ENCODE results near the gene GPRIN3.
"Not testable (repeated sequence)": the region's sequence is repeated elsewhere in the genome, so short reads cannot be mapped to it uniquely, and the experiment has no call there.

Gene GPRIN3

DNA sequence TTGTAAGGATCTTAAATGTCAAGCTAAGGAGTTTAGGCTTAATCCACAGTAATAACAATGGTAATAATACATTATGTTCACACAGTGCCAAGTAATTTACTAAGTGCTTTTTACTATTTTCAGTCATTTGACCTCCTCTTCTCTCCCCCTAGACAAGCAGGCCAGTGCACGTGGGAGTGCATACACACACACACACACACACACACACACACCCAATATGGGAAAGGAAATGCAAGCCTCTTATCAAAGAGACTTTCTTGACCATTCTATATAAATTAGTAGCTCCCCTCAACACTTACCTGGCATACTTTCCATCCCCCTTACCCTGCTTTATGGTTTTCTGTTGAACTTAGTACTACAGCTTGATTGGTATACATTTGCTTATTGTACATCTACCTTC, 3.8 kb upstream of the GPRIN3 start:
- no peak for DNase-seq

DNA sequence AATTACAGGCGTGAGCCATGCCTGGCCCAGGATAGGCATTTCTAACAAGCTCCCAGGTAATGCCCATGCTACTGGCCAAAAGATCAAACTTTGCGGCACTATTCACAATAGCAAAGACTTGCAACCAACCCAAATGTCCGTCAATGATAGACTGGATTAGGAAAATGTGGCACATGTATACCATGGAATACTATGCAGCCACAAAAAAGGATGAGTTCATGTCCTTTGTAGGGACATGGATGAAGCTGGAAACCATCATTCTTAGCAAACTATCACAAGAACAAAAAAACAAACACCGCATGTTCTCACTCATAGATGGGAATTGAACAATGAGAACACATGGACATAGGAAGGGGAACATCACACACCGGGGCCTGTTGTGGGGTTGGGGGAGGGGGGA, 1.6 kb upstream of the GPRIN3 start:
- DNase-seq, result not testable (repeated sequence)

DNA sequence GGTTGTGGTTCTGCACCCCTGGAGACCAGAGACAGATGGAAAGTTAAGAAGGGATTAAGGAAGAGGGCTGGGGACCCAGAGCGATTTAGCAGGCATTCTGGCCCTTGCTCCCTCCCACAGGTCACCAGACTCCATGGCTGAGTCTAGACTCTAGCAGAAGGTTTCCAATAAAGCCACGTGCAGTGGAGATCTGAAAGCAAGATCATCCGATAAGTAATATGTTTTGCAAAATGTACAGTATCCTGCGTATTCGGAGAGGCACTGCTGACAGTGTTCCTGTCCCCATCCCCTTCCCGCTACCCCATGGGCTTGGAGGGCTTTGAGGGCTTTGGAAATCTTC, 531 bp upstream of the GPRIN3 start:
- DNase-seq, result peak; percentile 45

DNA sequence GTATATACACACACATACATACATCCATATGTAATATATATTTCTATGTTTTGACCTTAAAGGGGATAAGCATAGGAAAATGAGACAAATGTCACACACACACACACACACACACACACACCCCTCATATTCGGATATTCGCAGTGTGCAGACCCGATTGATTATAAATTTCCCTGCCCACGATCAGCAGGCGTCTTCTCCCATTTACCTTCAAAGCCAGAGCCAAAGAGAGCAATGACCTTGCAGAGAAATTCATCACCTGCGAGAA, 488 bp downstream of the GPRIN3 start:
- no peak for DNase-seq

DNA sequence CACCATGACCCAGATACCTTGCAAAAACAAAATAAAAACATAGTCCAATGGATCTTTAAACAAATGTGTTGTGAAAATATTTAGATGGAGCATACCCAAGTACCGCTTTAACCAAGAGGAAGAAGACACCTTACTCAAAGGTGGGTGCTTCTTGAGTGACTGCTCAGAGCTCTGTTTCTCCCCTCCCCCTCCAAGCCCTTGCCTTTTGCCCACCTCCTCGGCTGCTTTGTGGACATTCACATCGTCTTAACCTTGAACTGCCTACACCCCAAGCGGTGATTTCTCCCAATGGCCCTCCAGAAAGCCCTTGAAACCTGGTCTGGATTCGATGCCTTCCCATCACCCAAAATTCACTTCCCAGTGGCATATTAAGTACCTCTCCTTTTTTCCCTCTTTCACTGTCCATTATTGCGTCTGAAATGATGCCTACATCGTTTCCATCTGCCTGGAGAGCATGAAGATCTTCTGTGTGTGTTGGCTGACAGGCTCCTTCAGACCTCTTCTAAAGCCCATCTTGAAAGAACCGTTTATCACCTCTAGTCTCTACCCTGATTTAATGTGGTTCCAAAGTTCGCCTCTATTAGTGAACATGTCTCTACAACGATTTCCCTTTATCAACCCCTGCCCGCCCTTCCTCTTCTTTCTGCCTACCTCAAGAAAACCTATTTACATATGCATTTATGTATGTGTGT, 968 bp downstream of the GPRIN3 start:
- DNase-seq, result no peak

DNA sequence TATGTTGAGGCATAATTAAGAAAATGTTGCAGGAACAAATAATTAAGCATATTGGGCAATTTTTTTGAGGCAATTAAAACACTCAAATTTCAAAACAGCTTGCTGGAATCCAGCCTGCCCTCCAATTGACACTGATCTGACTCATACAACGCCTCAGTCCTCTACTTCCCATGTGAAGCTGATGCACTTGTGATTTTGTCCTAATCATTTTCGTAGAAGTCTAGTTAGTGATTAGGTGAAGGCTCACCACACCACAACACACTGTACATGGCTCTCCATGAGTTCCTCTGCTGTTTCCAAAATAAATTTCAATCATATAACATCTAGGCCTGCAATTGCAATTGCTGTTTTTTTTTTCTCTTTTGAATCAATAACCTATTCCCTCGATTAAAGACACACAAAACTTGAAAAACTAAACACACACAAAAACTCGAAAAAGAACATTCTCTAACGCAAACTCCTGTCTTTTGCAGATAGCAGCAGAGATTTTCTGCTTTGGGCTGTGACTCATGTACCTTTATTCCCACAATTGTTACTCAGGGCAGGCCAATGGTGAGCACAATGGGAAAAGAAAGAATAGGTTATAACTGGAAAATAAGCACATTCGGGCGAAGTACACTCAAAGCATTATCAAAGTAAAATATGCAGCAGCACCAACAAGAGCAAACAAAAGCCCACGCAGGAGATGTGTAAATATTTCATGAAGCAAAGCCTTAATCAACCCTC, 1.7 kb downstream of the GPRIN3 start:
- DNase-seq, result peak; percentile 78

DNA sequence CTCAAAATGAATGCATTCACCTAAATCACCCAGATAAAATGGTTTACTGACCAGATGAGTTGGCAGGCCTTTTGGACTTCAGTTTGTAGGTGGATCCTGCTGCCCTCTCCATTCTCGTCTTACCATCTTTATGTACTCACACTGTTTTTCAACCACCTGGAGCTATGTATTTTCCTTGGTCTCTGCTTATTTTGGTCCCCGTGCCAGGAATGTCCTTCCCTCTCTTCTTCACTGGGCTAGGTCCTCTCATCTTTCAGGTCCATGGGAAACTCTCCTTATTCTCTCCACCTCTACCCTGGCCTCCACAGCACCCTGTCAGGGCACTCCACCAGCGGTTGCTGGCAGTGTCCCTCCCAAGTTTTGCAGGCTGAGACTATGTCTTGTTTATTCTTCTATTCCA, 2.6 kb downstream of the GPRIN3 start:
- DNase-seq, result no peak

DNA sequence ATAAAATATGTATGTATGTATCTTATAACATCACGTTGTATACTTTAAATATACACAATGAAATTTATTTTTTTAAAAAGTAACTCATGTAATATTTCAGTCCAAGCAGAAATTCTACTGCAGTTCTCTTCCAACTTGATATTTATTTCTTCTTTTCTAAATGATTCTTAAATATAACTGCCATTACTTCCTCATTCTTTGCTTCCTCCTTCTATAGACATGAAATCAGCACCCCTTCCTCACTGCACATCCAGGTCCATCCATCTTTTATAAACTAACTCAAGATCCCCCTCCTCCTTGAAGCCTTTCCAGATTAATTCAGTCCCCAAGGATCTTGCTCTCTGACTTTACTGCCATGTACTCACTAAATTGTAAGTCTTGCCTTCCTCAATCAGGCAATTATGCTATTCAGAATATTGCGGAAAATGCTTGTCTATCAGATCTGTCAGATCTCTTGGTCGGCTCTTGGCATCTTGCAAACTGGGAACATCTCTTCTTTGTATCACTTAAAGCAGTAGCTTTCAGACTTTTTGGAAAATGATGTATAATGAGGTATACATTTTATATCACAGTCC, 3.7 kb downstream of the GPRIN3 start:
- DNase-seq, result no peak

DNA sequence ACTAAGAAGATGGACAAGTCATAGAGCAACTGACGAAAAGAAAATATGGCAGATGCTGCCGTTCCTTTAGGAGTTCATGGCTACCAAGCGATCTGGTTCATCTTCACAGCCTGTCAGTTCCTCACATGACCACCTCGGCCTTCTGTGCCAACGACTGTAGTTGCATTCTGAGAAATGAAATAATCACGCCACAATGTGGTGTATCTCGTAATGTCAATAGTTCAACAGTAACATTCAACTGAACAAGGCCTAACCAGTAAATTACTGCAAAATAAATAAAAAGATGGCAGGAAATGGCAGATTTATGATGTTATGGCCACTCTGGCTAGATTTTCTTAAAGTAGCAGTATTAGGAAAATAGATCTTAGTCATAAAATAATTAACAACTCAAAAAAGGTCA, 4.4 kb downstream of the GPRIN3 start:
- peak; percentile 34 for DNase-seq

DNA sequence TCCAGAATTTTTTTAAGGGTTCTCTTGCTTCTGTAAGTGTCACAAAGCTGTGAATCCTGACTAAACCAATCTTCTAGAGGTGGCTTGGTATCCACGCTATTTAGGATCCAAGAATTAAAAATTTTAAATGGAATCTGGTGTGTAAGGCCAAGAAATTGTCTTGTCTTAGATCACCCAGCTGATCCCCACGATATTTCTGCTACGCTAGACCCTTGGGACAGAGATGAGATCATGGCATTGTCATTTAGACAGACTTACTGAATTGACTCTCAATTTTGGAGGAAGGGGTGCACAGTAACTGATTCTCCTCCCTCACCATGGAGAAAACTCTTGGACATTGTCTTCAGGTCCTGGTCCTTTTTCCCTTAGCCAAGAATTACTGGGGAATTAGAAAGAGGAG, 5.7 kb downstream of the GPRIN3 start:
- DNase-seq, result no peak

DNA sequence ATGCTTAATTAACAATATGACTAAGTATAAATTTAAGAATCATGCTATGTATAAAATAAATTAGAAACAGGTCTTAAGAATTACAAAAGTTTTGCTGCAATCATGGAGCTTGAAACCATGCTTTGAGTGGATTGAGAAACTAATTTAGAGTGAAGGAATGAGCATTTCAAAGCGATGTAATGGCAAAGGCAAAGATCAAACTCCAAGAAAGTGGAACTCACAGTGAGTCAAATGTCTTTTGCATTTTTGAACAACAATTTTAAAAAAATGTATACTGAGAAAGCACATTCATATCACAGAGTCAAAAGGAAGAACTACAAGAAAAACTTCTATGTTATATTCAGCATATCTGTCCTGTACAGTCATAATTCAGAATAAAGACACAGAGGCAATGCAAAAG, 6.6 kb downstream of the GPRIN3 start:
- DNase-seq, result peak; percentile 65

DNA sequence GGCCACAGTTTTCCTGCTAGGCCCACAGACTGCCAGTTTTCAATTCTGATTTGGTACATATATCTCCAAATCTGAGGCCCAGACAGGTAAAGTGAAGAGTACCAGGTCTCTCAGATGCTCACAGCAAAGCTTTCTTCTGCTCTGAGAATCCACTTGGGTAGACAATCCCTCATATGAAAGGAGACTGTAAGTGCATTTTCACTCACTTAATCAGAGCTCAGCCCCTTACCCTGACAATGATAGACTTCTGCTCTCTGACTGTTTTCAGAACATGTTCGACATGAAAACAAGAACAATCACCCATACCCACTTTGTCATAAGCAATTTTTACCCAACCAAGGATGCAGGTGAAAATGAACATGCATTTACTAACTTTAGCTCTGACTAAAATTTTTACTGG, 7.1 kb downstream of the GPRIN3 start:
- DNase-seq, result no peak

DNA sequence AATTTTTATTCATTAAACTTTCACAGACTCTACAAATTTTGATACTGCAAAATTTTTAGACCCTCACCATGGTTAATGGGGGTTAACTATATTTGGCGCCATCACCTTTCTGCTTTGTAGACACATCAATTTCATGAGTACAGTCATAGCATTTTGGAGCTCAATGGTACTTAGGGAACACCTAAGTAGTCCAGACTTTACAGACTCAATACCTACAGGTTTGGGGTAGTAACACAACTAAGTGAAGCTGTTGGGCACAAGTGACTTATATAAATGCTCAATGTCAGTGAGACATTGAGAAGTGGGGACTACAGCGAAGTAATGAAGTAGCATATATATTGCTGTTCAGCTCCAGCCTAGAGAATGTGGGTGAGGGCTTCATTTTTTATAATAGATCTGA, 7.5 kb downstream of the GPRIN3 start:
- DNase-seq, result no peak

DNA sequence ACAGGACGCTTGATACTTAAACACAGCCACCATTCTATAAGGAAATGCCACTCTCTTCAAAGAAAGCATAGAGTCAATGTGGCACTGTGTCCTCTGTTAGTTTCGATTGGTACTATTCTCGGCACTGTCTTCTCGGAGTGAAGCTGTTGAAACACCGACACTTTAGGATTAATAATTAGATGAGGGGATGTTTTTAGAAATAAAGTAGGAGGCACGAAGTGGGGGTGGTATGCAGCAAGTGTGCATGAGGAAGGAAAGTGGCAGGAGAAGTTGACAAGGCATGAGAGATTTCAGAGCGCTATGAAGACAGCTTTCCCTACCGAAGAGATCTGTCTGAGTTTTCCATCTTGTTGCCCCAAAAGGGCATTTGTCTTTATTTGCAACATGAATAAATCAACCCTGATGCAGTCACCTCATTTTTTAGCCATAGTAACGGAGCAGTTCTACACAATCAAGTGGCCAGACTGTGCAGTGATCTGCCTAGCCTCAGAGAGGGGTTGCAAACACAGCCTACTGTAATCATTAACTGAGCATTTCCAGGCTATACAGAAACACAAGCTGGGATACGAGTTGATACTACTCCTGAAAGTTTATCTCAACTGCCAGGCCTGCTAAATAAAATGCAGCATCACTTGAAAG, 8.3 kb downstream of the GPRIN3 start:
- peak; percentile 41 for DNase-seq

DNA sequence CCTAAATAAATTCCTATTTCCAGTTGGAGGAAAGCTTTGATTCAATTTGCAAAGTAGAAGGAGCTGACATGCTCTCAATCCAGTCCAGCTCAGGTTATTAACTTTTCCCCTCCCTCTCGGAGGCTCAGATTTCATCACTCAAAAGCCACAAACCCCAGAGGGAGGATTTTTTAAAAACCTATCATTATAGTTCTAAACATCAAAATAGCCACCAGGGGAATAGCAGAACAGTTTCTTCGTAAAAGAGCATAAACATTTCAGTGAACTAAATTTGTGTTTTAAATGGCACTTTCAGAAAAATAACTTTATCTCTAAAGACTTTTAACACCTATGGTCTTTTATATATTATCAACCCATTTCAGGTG, 8.8 kb downstream of the GPRIN3 start:
- DNase-seq, result no peak

DNA sequence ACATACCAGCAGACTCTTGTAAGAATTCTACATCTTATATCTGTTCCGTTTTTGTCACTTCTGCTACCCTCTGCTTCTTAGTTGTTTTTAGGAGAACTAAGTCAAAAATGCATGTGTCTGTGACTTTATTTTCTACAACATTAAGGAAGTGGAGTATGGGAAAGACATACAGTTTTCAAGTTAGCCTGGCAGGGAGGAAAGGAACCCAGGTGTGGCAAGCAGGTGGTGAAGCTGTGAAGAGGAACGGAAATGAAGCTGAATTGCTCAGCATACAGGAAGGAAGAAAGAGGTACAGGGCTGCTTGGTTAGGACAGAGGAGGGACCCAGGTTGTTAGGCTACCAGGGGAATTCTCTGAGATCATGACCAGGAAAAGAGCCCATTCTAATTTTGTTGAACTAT, 9.4 kb downstream of the GPRIN3 start:
- DNase-seq, result no peak

DNA sequence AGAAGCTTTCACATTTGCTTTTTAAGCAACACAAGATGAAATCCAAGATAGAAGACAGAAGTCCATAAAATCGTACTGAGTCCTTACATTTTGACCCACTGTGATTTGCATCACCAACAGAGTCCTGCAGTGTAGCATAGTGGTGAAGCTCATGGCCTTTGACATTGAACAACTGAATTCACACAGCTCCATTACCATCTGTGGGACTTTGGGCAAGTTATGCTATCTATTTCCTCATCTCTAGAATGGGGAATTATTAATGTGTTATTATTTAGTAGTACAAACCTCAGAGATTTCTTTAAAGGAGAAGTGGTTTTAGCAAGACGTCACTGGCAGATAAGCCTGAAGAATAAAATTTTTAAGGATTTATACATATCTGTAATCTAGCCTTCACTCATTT, 10.7 kb downstream of the GPRIN3 start:
- DNase-seq, result peak; percentile 60

DNA sequence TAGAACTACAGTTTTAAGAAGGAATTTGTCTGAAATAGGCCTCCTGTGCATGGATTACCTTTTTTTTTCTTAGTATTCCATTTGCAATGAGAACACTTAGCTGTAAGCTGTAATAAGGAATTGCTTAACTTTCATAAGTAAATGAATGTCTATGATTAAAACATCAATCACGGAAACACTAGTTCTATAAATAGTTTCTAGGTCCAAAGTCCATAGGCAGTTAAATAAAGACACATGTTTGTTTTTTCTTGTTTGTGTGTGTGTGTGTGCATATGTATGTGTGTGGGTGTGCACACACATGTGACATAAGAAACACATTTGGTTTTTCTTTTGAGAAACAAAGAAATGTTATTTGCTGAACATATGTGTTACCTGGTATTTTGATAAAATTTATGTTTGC, 11.2 kb downstream of the GPRIN3 start:
- DNase-seq, result no peak

DNA sequence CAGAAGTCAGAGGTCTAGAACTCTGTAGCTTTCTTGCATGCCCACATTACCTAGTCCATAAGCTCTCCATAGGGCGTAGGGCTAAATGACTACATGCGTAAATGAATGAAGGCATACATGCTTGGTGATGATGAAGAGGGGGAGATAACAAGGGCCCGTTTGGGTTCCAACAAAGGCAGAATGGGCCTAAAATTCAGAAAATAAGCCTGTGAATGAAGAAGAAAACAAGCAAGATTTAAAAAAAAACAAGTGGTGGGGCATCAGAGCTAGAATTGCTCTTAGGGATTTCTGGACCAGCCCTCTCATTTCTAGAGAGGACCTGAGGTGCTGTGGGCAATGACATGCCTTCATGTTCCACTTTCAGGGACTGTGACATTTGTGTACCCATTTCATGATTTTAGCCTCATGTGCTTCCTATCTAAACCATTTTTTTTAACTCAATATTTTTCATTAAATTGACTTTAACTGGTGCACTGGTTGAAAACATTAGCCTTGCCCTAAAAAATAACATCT, 12.1 kb downstream of the GPRIN3 start:
- no peak for DNase-seq

DNA sequence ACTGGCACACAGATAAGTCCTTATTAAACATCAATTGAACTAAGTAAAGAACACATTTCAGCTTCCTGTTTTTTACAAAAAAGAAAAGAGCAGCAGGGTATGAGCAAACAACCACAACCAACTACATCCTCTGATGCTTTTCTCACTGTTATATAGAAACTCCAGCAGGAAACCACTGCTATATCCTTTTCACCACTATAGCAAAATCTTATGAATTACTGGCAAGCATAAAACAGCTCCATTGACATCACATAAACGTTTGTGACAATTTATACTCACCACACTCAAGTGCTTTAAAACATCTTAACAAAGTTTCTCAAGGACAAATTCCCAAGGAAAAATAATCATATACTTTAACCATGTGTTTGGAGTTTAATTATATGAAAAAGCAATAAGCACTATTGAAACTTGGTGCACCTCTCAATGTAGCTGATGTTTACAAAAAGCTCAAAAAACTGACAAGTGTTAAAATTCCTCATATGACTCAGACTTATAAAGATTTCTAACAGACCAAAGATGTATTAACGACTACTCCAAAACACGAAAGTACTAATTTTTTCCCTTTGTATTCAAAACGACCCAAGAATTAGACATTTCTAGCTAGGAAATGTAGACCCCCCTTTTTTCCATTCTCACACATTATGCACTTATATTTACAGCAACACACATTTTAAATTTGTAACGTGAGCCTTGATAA, 12.9 kb downstream of the GPRIN3 start:
- DNase-seq, result peak; percentile 72

DNA sequence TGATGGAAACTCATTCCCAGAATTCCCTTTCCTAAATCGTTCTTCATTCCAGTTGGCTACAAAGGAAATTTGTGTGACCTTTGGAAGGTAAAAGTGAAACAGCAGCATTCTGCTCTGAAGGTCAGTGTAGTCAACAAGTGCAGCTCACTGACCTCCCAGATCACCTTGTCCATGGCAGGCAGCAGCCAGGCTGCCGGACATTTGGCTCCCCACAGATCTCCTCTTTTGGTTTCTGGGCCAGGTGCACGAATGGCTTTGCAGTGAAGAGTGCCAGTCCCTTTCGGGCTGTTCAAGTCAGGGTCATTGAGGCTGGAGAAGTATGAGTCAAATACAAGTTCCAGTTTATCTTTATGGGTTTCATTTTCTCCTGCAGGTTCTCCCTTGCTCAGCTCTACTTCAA, 14.3 kb downstream of the GPRIN3 start:
- DNase-seq, result no peak

DNA sequence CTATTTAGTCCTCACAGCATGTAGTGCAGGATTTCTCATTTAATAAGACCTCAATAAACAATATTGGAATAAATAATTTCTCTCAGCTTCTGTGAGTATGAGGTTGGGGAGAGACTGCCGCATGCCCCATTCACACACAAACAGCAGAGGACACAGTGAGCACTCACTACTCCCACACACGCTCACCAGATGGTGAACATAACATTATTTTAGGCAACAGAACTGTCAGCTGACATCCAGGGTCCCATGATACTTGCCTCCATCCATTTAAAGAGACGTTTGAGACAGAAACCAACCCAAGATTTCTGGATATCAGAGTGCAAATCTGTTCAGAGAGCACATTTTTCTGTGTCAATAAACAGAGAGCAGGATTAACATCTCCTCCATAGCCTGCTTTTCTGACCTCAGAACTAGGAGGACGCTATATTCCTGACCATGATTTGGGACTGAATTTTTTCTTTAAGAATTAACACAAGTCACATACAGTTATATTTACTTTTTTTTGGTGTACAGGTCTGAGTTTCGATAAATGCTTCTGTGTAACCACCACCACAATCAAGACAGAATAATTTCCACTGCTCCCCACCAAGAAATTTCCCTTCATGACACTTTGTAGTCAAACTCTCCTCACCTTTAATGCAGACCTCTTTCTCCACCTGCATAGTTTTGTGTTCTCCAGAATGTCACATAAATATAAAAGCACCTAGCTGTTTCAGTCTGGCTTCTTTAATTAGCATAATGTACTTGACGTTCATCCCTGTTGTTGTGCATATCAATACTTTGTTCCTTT, 16.7 kb downstream of the GPRIN3 start:
- DNase-seq, result no peak

DNA sequence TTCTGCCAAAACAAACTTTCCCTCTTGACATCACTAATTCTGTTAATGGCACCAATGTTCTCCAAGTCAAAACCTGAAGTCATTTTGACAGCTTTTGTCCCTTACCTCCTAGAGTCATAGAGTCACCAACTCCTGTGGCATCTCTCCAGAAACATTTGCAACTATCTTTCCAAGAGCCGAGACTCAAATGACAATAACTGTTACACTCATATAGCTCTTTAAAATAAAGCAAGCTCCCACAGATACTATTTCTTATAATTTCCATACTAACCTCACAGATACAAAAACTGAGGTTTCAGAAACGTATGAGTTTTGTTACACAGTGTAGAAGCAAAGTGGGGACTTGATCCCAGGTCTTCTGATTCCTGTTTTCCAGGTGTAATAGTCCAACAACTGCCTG, 18.3 kb downstream of the GPRIN3 start:
- DNase-seq, result no peak

All from suppressor macrophage treated with lipopolysaccharide for 4 hours (primary cell).